ENCODE data around the gene PMPCA.

DNA sequence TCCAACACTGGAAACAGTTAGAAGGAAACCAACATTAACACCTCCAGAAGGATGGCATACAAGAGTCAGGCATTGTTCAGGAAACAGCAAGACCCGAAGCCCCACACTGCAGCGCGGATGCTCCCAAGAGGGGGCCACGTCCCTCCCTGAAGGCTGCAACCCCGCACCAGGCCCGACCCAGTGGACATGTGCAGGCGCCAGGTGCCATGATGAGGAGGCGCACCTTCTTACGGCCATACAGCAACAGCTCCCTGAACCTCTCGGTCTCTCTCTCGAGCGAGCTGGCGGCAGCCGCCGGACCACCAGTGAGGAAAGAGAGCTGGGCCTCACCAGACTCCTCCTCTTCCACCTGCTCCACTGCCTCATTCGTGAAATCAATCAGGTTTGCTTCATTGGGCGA is 52.2 kb downstream of the PMPCA start:
- TF ChIP-seq, protein P1, sequence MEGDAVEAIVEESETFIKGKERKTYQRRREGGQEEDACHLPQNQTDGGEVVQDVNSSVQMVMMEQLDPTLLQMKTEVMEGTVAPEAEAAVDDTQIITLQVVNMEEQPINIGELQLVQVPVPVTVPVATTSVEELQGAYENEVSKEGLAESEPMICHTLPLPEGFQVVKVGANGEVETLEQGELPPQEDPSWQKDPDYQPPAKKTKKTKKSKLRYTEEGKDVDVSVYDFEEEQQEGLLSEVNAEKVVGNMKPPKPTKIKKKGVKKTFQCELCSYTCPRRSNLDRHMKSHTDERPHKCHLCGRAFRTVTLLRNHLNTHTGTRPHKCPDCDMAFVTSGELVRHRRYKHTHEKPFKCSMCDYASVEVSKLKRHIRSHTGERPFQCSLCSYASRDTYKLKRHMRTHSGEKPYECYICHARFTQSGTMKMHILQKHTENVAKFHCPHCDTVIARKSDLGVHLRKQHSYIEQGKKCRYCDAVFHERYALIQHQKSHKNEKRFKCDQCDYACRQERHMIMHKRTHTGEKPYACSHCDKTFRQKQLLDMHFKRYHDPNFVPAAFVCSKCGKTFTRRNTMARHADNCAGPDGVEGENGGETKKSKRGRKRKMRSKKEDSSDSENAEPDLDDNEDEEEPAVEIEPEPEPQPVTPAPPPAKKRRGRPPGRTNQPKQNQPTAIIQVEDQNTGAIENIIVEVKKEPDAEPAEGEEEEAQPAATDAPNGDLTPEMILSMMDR (IDR thresholded peaks at IDR 0.05 in 2 of 3, conservative IDR thresholded peaks at IDR 0.05 in 1 of 3; ENCODE audit: borderline replicate concordance in 1 of 3, insufficient read depth in 1 of 3, low read depth in 2 of 3, low read length in 2 of 3): no peak
- TF ChIP-seq POLR2A (IDR thresholded peaks at IDR 0.05; ENCODE audit: borderline replicate concordance, extremely low read depth, insufficient read depth, insufficient read length) (no peak), POLR2AphosphoS5 (IDR thresholded peaks at IDR 0.05; ENCODE audit: low read depth, low read length) (no peak), ZNF274 (IDR thresholded peaks at IDR 0.05; ENCODE audit: low read depth, low read length) (no peak), ELF1 (IDR thresholded peaks at IDR 0.05; ENCODE audit: borderline replicate concordance, low read depth) (no peak)
- TF ChIP-seq, protein P2, sequence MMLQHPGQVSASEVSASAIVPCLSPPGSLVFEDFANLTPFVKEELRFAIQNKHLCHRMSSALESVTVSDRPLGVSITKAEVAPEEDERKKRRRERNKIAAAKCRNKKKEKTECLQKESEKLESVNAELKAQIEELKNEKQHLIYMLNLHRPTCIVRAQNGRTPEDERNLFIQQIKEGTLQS (IDR thresholded peaks at IDR 0.05): no peak
- TF ChIP-seq, protein P3, sequence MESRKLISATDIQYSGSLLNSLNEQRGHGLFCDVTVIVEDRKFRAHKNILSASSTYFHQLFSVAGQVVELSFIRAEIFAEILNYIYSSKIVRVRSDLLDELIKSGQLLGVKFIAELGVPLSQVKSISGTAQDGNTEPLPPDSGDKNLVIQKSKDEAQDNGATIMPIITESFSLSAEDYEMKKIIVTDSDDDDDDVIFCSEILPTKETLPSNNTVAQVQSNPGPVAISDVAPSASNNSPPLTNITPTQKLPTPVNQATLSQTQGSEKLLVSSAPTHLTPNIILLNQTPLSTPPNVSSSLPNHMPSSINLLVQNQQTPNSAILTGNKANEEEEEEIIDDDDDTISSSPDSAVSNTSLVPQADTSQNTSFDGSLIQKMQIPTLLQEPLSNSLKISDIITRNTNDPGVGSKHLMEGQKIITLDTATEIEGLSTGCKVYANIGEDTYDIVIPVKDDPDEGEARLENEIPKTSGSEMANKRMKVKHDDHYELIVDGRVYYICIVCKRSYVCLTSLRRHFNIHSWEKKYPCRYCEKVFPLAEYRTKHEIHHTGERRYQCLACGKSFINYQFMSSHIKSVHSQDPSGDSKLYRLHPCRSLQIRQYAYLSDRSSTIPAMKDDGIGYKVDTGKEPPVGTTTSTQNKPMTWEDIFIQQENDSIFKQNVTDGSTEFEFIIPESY (IDR thresholded peaks at IDR 0.05; ENCODE audit: extremely low read depth, insufficient replicate concordance, low read length): no peak
